Transverse colon (tissue), 4 donors: ENCODE measurements around the gene EYS. TPM values are rescaled to one million over a fixed set of nuclear protein-coding genes. Genes with fewer than 3 reads are reported as not detected.
A peak's percentile ranks its signal among the peaks of the same experiment; 100 is the strongest.

Experiments
- DNase-seq: peaks from one replicate; pipeline ENCODE4 v3.0.0-alpha.2; 2019
- H3K27ac ChIP-seq, 4 donors: fragments of 200-600 bp; sonication (generic); 2 replicates each; pipeline ENCODE4 v1.5.1; 2016 to 2018; ENCODE audit warnings: inconsistent platforms in 4 of 4
- H3K27me3 ChIP-seq: fragments of 200-600 bp; sonication (generic); 2 replicates; pipeline ENCODE4 v1.5.1; 2017; ENCODE audit warnings: inconsistent platforms
- H3K36me3 ChIP-seq, 4 donors: fragments of 200-600 bp; sonication (generic); 2 replicates each; pipeline ENCODE4 v1.5.1; 2017 to 2019; ENCODE audit warnings: inconsistent platforms in 4 of 4
- H3K4me1 ChIP-seq, 4 donors: fragments of 200-600 bp; sonication (generic); 2 replicates each; pipeline ENCODE4 v1.5.1; 2017 to 2020; ENCODE audit warnings: inconsistent platforms in 4 of 4
- H3K4me3 ChIP-seq, 4 donors: fragments of 200-600 bp; sonication (generic); 1 replicate in 1 of 4; 2 replicates in 3 of 4; pipeline versions ENCODE4 v1.5.1 to v1.6.1; 2017 to 2019; ENCODE audit warnings: inconsistent platforms in 4 of 4
- H3K9me3 ChIP-seq, 2 donors: fragments of 200-600 bp; sonication (generic); 2 replicates each; pipeline ENCODE4 v1.5.1; 2017 to 2019; ENCODE audit warnings: inconsistent platforms in 2 of 2
- CTCF ChIP-seq, 5 experiments: fragments of 200-600 bp in 3 of 5; fragments of 450-650 bp in 2 of 5; sonication (generic) in 3 of 5; IDR thresholded peaks; 1 replicate in 2 of 5; 2 replicates in 3 of 5; pipeline ENCODE4 v1.5.1; 2016 to 2017; ENCODE audit warnings: antibody characterized with exemption in 5 of 5, inconsistent platforms in 3 of 5, mild to moderate bottlenecking in 2 of 5, moderate library complexity in 1 of 5
- EP300 ChIP-seq: sonication (generic); formaldehyde crosslinking; IDR thresholded peaks from one replicate; pipeline ENCODE4 v1.6.1; 2017; ENCODE audit warnings: antibody characterized with exemption, low read depth
- POLR2A ChIP-seq: fragments of 450-650 bp; IDR thresholded peaks from one replicate; pipeline ENCODE4 v1.6.1; 2016; ENCODE audit warnings: antibody characterized with exemption, mild to moderate bottlenecking, moderate library complexity
- POLR2AphosphoS5 ChIP-seq, 3 donors: sonication (generic); formaldehyde crosslinking; IDR thresholded peaks; one replicate each; pipeline ENCODE4 v1.6.1; 2016; ENCODE audit warnings: antibody characterized with exemption in 3 of 3
- WGBS, 2 donors: methylation state at CpG; one replicate each; pipeline ENCODE4 v1.1.5; 2018; ENCODE audit warnings: low coverage in 1 of 2; 5-methylcytosine and 5-hydroxymethylcytosine counted together
- in situ Hi-C, 4 donors: fragments of 200-750 bp; cut with MboI; loops; one replicate each; pipeline versions ENCODE4 v1.15.0 to v1.15.1; 2017; ENCODE audit warnings: low sequenced_read_pairs in 3 of 4, low pct_ligation_motif_present in 1 of 4, low pct_unique_long_range_greater_than_20kb in 1 of 4
- intact Hi-C: fragments of 100-400 bp; cut with DNase I; formaldehyde crosslinking; loops from one replicate; pipeline ENCODE4 v1.15.1; 2023; ENCODE audit warnings: low total_unique reads
- total RNA-seq, 4 donors: library from RNA; depleted of rRNA; stranded (reverse); fragments of >200 nt; gene quantifications; one replicate each; pipeline ENCODE4 v1.1.0, GENCODE V29; 2016

EYS gene
- total RNA-seq, 4 donors from 2014 or later = 0.41 TPM; not detected in 3

- 91% methylated on average over 22 of the region's 24 CpGs; no CpG with 5 or more reads in 1 of the 2 donors for WGBS, 2 donors
- Histone ChIP-seq H3K27ac (no peak overlapping the region), H3K4me1 (no peaks in the 10 kb centered on the region), H3K4me3 (no peak overlapping the region), H3K27me3 (no peaks in the 10 kb centered on the region), H3K9me3 (no peaks in the 10 kb centered on the region), H3K36me3 (no peaks in the 10 kb centered on the region)
- TF ChIP-seq EP300 (no peak), POLR2AphosphoS5 (IDR thresholded peaks at IDR 0.05) (no peak), POLR2A (no peak), CTCF (IDR thresholded peaks at IDR 0.05) (no peak)
- no peak for DNase-seq
- intact Hi-C loops = no loop called here
- in situ Hi-C loops = loop anchor here in 2 of 4 donors (25.0 kb wide), 1 partner anchor 314 kb away; no protein-coding TSS in a partner anchor
These were observed 1683.3 kb downstream of the EYS start for GRCh38 chr6:64023693-64024092.

- intact Hi-C loops = no loop called here
These were observed 1692.4 kb downstream of the EYS start for GRCh38 chr6:64014595-64014994.

GRCh38 chr6:64013011-64013410, 1694.0 kb downstream of the EYS start:
- WGBS, 2 donors = 58 to 74% methylated on average over 6 to 8 of the region's 8 CpGs
- Histone ChIP-seq H3K36me3 (no peaks in the 10 kb centered on the region), H3K4me3 (no peak overlapping the region), H3K9me3 (no peaks in the 10 kb centered on the region), H3K4me1 (peaks cover 0 to 6% (median 0%) of the 10 kb centered on the region in 4 donors), H3K27me3 (no peaks in the 10 kb centered on the region), H3K27ac (no peak overlapping the region)
- intact Hi-C loops = no loop called here
- no peak for TF ChIP-seq POLR2A
- TF ChIP-seq CTCF (IDR thresholded peaks at IDR 0.05) = no peak
- no peak for TF ChIP-seq EP300
- TF ChIP-seq POLR2AphosphoS5 (IDR thresholded peaks at IDR 0.05) = no peak
- in situ Hi-C loops = loop anchor here in 3 of 4 donors (10.0 to 25.0 kb wide), 2 partner anchors 312 to 324 kb away; no protein-coding TSS in a partner anchor
- no peak for DNase-seq

More at GRCh38 chr6:64014595-64014994, 1692.4 kb downstream of the EYS start:
- DNase-seq = no peak
- peaks cover 0 to 6% (median 0%) of the 10 kb centered on the region in 4 donors for H3K4me1 ChIP-seq
- no peaks in the 10 kb centered on the region for H3K27me3 ChIP-seq
- H3K36me3 ChIP-seq = no peaks in the 10 kb centered on the region
- TF ChIP-seq POLR2A (no peak), EP300 (no peak), POLR2AphosphoS5 (IDR thresholded peaks at IDR 0.05) (no peak), CTCF (IDR thresholded peaks at IDR 0.05) (no peak)
- in situ Hi-C loops = loop anchor here in 3 of 4 donors (10.0 to 25.0 kb wide), 2 partner anchors 310 to 323 kb away; no protein-coding TSS in a partner anchor
- no peak overlapping the region for H3K27ac ChIP-seq
- no peaks in the 10 kb centered on the region for H3K9me3 ChIP-seq
- H3K4me3 ChIP-seq = no peak overlapping the region

GRCh38 chr6:64012351-64013001, 1694.5 kb downstream of the EYS start:
- no peak for TF ChIP-seq POLR2AphosphoS5 (IDR thresholded peaks at IDR 0.05)
- no peak for TF ChIP-seq POLR2A
- TF ChIP-seq CTCF (IDR thresholded peaks at IDR 0.05) = peak; percentile 41 to 63 (median 57)
- no peak for TF ChIP-seq EP300
- no peaks in the 10 kb centered on the region for H3K27me3 ChIP-seq
- no peaks in the 10 kb centered on the region for H3K36me3 ChIP-seq
- intact Hi-C loops = no loop called here
- WGBS, 2 donors = 55 to 74% methylated on average over 3 to 4 of the region's 4 CpGs
- DNase-seq = peak; percentile 34
- H3K4me3 ChIP-seq = no peak overlapping the region
- peaks cover 0 to 6% (median 0%) of the 10 kb centered on the region in 4 donors for H3K4me1 ChIP-seq
- in situ Hi-C loops = loop anchor here in 3 of 4 donors (10.0 to 25.0 kb wide), 2 partner anchors 312 to 325 kb away; no protein-coding TSS in a partner anchor
- no peaks in the 10 kb centered on the region for H3K9me3 ChIP-seq
- H3K27ac ChIP-seq = no peak overlapping the region
